Hypothalamus (tissue), 51 donors: ENCODE data around the gene ZDHHC7.

ENCODE experiments used
- DNase-seq, 51 donors: peaks; one replicate each; lab custom pipeline; 2025; lab: John Stamatoyannopoulos, UW

The ZDHHC7 gene

DNA sequence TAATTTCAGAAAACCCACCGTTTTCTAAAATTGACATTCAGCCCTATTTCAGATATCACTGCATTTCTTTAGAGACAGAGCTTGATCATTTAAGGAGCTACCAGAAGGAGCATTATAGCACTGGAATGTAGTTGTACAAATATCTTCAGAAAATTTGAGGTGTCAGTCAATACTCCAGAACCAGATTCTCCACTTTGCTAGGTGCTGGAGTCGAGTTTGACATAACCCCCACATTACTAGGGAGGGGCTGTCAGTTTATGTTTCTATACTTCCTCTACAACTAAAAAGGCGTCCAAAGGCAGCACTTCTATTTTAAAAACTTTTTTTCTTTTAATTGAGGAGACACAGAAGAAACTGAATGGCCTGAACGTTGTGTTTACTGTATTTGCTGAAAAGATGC lies 15.4 kb upstream of the ZDHHC7 start:
- no peak for DNase-seq

GRCh38 chr16:85025781-85026653 lies 14.7 kb upstream of the ZDHHC7 start:
- DNase-seq, result no peak

DNA sequence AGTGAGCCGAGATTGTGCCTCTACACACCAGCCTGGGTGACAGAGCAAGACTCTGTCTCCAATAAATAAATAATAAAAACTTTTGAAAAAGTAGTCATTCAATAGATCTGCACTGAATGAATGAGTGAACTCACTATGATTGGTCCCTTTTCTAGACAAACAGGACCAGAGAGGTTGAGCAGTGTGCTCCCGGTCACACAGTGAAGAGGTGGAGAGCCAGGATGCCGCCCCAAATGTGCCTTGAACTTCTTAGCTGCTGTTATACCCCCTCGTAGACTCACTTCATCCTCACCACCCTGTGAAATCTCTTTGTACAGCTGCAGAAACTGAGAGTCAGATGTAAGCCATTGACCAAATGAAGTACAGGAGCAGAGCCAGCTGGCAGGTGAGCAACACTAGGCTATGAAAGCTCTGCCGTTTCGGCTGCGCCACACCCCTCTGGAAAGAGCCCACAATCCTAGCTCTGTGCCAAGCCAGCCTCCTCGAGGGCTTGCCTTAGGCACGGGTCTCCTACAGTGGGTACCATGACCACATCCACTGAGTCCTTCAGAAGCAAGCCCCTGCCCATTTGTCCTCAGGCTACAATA lies 8.4 kb upstream of the ZDHHC7 start:
- DNase-seq, result peak in 2 of 51 donors; percentile 18 to 20

- no peak for DNase-seq
These were observed 7.3 kb upstream of the ZDHHC7 start for GRCh38 chr16:85018529-85019236.

DNA sequence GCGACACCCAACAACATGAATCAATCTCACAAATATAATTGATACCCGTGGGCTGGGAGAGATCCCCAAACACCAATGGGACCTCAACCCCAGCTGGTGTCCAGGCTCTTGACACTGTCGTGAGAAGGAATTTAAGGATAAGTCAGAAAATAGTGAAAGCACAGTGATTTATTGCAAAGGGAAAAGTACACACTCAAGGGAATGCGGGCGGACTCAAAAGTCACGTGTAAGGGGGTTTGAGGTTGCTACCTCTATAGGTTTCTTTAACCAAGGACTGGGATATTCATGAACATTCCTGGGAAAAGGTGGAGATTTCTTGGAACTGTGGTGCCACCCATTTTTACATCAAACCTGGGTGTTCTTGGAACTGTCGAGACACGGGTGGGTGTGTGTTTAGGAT lies 6.3 kb upstream of the ZDHHC7 start:
- DNase-seq, result no peak

DNA sequence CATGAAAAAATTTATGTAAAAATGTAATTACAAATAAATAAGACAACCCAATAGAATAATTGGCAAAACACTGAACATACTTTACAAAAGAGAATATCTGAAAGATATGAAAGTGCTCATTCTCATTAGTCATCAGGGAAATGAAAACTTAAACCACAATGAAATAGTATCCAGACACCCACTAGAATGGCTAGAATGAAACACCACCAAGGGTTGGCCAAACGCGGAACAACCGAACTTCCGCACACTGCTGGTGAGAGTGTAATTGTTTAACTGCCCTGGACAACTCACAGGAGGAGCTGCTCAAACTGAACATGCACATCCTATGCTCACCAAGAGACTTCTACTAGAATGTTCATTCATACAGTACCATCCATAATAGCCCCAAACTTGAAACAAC lies 5.8 kb upstream of the ZDHHC7 start:
- no peak for DNase-seq

- DNase-seq, result no peak
These were observed 4.3 kb upstream of the ZDHHC7 start for GRCh38 chr16:85015481-85016187.

DNA sequence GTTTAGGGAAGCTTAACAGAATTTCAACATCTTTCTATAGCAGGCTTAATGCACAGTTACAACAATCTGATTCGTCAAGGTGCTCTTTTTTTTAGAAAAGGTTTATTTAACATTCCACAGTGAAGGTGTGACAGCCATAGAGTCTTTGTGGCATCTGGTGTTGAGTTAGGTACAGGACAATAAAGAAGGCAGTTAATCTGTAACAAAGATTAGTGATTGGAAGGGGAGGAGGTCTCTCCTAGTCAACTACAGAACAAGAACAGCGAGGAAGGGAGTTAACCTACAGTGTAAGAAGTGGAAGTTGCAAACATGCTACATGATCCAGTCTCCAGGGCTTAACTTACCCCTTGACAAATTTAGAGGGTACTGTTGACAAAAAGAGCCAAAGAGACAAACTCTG lies 3.0 kb upstream of the ZDHHC7 start:
- no peak for DNase-seq

DNA sequence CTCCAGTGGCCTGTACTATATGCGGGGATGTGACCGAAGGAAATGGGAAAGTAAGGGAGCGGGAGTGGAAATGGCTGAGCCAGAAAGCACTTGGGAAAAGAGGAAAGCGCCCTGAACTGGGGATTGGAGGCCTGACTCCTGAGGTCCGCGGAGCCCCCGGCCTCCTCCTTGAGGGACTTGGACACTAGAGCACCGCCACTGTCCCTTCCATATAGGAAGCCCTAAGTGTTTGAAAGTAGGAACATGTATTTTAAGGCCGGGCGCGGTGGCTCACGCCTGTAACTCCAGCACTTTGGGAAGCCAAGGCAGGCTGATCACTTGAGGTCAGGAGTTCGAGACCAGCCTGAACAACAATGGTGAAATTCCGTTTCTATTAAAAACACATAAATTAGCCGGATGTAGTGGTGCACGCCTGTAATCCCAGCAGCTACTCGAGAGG lies 530 bp upstream of the ZDHHC7 start:
- DNase-seq, result peak in 1 of 51 donors; percentile 60

DNA sequence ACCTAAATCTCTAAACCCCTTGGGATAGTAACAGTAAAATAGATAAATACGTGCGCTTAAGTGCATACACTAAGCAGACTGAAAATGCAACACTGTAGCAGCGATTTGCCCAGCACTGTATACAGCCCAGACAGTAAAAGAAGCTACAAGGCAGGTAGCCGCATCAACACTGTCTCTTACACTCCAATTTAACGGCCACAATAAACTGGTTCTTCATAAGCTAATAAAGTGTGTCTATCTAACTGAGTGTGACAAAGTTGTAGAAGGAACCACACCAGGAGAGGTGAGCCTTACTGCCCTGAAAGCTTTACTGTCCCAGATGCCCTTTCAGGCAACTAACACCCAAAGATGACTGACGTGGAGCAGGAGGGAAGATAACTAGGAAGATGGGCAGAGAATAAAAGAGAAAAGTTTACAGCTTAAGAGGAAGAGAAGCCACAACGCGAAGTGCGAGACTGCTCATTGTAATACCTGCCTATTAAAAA lies 847 bp downstream of the ZDHHC7 start:
- DNase-seq, result no peak

DNA sequence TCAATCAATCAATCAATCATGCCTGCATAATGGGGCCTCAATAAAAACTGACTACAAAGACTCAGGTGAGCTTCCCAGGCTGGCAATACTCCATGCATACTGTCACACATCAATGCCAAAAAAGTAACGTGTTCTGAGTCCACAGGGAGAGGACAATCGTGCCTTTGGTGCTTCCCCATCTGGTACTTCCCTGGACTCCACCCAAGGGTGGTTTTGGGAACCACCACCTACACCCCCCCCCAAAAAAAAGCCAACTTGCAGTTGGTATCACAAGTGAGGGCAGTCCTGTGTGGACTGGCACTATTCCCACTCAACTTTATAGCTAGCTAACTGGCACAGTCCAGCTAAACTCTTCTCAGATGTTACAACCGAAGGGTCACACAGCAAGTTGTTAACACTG lies 3.1 kb downstream of the ZDHHC7 start:
- DNase-seq, result no peak

DNA sequence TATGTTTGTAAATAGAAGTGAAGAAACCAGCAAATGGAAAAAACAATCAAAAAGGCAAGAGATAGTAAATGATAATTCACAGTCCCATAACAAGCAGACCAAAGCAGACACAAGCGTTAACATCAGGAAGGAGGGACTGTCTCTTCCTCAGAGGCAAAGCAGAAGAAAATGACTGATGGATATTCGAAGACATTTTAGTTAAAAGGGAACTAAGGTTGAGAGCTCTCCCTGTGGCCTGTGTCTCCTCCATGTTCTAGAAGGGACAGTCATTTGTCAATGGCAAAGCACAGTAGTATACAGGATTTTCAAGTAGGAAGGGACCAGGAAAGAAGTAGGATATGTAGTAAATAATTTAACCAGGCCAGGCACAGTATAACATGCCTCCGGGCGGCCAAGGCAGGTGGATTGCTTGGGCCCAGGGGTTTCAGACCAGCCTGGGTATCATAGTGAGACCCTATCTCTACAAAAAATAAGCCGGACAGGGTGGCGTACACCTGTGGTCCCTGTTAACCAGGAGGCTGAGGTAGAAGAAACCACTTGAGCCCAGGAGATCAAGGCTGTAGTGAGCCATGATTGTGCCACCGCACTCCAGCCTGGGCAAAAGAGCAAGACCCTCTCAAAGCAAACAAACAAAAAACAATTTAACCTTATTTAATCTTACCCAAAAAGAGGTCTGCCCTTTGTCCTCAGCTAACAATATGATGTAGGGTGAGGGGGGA lies 3.7 kb downstream of the ZDHHC7 start:
- no peak for DNase-seq

DNA sequence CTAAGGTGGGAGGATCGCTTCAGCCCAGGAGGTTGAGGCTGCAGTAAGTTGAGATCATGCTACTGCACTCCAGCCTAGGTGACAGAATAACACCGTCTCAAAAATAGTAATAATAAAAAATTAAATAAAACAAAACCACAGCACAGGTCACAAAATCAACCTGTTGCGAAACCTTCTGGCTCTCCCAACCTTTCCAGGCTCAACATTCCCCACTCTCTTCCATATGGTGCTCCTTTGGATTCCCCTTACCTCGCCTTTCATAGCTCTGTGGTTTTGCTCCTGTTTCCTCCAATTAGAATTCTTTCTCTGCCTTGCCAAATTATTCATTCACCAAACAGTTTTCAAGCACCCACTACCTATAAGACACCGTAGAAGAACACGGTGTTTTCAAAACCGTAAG lies 4.7 kb downstream of the ZDHHC7 start:
- no peak for DNase-seq

DNA sequence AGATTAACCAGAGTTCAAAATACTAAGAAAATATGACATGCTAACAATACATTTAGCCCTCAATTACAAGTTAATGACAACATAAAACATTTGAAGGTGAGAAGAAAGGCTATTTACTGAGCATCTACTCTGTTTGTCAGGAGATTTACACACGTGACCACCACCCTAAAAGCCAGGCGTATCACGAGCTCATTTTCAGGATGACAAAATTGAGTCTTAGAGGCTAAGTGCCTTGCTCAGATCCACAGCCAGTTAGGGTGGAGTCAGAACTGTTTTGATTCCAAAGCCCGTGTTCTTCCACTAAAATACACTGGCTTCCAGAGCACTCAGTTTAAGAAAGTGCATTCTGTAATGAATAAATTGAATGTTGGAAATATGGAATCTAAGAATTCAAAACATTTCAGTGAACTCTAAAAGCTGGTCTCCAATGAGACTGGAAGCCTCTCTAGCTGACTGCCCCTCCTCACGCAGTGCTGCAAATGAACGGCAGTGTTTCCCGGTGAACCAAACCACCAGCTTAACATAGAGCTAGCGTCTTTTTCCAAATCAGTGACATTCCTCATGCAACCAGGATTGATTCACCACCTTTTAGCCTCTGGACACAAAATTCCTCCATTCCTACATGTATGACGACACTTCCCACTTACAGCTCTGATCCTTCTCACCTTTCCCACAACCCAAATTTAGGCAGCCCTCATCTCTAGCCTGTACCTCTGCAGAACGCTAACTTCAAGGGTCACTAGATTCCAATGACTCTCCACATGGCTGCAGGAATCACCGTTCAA lies 5.9 kb downstream of the ZDHHC7 start:
- DNase-seq, result no peak

- no peak for DNase-seq
These were observed 6.6 kb downstream of the ZDHHC7 start for GRCh38 chr16:85004587-85005205.

GRCh38 chr16:85003725-85004586 lies 7.4 kb downstream of the ZDHHC7 start:
- no peak for DNase-seq

- DNase-seq, result no peak
These were observed 8.3 kb downstream of the ZDHHC7 start for GRCh38 chr16:85003076-85003475.

DNA sequence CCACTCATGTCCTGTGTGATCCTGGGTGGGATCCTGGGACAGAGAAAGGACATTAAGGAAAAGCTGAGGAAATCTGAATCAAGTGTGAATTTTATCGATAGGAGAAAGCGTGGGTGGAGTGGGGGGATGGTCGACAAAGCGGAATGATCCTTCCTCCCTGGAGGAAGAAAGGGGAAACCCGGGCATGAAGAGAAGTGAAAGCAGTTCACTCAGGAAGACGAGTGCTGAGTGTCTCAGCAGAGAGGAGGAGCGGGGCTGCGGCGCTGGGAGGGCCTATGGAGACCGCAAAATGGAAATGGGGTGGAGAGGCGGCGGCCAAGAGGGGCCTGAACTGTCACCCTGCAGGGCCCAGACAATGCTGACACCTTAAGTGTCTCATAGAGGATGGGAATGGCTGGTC lies 8.7 kb downstream of the ZDHHC7 start:
- DNase-seq, result peak in 10 of 51 donors; percentile 8 to 39 (median 18)
